OCI-LY7 (cell line): ENCODE results near the gene PHLDB1.
A peak's percentile ranks its signal among the peaks of the same experiment; 100 is the strongest.

Experiments used
- CTCF ChIP-seq: fragments of 200-600 bp; sonication (generic); conservative IDR thresholded peaks from 2 replicates; pipeline ENCODE4 v1.5.1; 2014; ENCODE audit warnings: mild to moderate bottlenecking, antibody characterized with exemption, low read length, moderate library complexity, mixed read lengths
- EZH2phosphoT487 ChIP-seq: fragments of 200-600 bp; sonication (generic); IDR thresholded peaks from 2 replicates; pipeline ENCODE4 v1.6.1; 2018; ENCODE audit warnings: low read depth, borderline replicate concordance, mild to moderate bottlenecking, mixed run types, antibody characterized with exemption, low read length, moderate library complexity, mixed read lengths

- TF ChIP-seq CTCF (peak; percentile 67), EZH2phosphoT487 (peak; percentile 90; the same call in 1 of the 2 replicates)
Measured at GRCh38 chr11:118607401-118608359, at the start of gene PHLDB1.
